Breast epithelium (tissue), 4 donors: ENCODE results near the gene IFNLR1. TPM values are rescaled to one million over a fixed set of nuclear protein-coding genes. Genes with fewer than 3 reads are reported as not detected.

Source experiments
- DNase-seq, 2 donors: peaks; one replicate each; pipeline ENCODE4 v3.0.0-alpha.2; 2019; ENCODE audit warnings: low spot score in 2 of 2
- H3K27ac ChIP-seq, 2 donors: fragments of 200-600 bp; sonication (generic) in 1 of 2; one replicate each; pipeline ENCODE4 v1.5.1; 2016 to 2019; ENCODE audit warnings: mild to moderate bottlenecking in 1 of 2
- H3K27me3 ChIP-seq, 2 donors: fragments of 200-600 bp; sonication (generic) in 1 of 2; one replicate each; pipeline versions ENCODE4 v1.5.1 to v1.6.0; 2017 to 2019; ENCODE audit warnings: control low read depth in 1 of 2, mild to moderate bottlenecking in 1 of 2
- H3K36me3 ChIP-seq: fragments of 200-600 bp; one replicate; pipeline ENCODE4 v1.5.1; 2019
- H3K4me1 ChIP-seq, 2 donors: fragments of 200-600 bp; sonication (generic); one replicate each; pipeline ENCODE4 v1.5.1; 2016 to 2019; ENCODE audit warnings: control low read depth in 1 of 2
- H3K4me3 ChIP-seq, 3 donors: fragments of 200-600 bp; sonication (generic); 1 replicate in 2 of 3; 2 replicates in 1 of 3; pipeline ENCODE4 v1.5.1; 2016 to 2019; ENCODE audit warnings: mild to moderate bottlenecking in 3 of 3, moderate library complexity in 2 of 3
- H3K9me3 ChIP-seq, 2 donors: fragments of 200-600 bp; sonication (generic) in 1 of 2; one replicate each; pipeline ENCODE4 v1.5.1; 2016 to 2019; ENCODE audit warnings: control low read depth in 1 of 2
- POLR2A ChIP-seq: fragments of 450-650 bp; IDR thresholded peaks from one replicate; pipeline ENCODE4 v1.6.1; 2016; ENCODE audit warnings: antibody characterized with exemption, mild to moderate bottlenecking, moderate library complexity
- POLR2AphosphoS5 ChIP-seq, 3 donors: sonication (generic); formaldehyde crosslinking; IDR thresholded peaks; one replicate each; pipeline ENCODE4 v1.6.1; 2017; ENCODE audit warnings: antibody characterized with exemption in 3 of 3
- intact Hi-C: fragments of 100-400 bp; cut with DNase I; formaldehyde crosslinking; loops from one replicate; pipeline ENCODE4 v1.15.1; 2023; ENCODE audit warnings: low total_unique reads
- total RNA-seq, 3 donors: library from RNA; depleted of rRNA; stranded (reverse); fragments of >200 nt; gene quantifications; one replicate each; pipeline ENCODE4 v1.1.0, GENCODE V29; 2016
- TF ChIP-seq, protein P1 (sequence below), 3 donors: fragments of 450-650 bp; IDR thresholded peaks; one replicate each; pipeline ENCODE4 v1.5.1; 2016 to 2017; ENCODE audit warnings: antibody characterized with exemption in 3 of 3, mild to moderate bottlenecking in 3 of 3, moderate library complexity in 3 of 3

IFNLR1 gene
- total RNA-seq, 3 donors from 2014 or later = under 0.01 to 10.7 (median 3.9) TPM

DNA sequence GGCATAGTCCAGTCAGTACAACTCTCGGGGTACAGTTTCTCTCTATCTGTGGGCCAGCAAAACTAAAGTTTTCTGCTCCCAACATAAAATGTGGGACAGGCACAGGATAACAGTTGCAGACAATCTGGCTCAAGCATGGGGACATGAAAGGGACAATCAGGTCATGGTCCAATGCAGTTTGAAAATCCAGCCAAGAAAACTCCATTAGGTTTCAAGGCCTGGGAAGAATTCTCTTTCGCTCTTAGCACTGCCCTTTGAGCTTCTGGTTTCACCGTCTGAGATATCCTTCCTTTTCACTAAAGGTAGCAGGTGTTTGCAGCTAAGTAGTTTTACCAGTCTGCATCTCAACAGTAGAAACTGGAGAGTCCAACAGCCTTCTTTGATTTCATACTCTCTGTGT, 23.1 kb downstream of the IFNLR1 start:
- no peaks in the 10 kb centered on the region for H3K27me3 ChIP-seq
- no peaks in the 10 kb centered on the region for H3K4me1 ChIP-seq

DNA sequence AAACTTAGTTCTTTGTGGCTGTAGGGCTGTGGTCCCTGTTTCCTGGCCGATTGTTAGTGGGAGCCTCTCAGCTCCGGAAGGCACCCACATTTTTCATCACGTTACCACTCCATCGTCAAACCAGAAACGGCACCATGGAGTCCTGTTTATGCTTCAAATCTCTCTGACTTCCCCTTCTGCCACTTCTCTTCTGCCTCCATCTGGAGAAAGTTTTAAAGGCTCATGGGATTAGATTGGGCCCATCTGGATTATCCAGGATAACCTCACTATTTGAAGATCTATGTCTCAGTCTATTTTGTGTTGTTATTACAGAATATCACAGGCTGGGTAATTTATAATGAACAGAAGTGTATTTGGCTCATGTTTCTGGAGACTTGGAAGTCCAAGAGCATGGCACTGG, 24.9 kb downstream of the IFNLR1 start:
- no peaks in the 10 kb centered on the region for H3K9me3 ChIP-seq
- H3K27ac ChIP-seq = no peak overlapping the region
- intact Hi-C loops = no loop called here
- H3K4me1 ChIP-seq = no peaks in the 10 kb centered on the region
- H3K36me3 ChIP-seq = no peaks in the 10 kb centered on the region
- no peak for DNase-seq
- no peak overlapping the region for H3K4me3 ChIP-seq
- TF ChIP-seq POLR2AphosphoS5 (IDR thresholded peaks at IDR 0.05) (no peak), POLR2A (no peak)
- TF ChIP-seq, protein P1, sequence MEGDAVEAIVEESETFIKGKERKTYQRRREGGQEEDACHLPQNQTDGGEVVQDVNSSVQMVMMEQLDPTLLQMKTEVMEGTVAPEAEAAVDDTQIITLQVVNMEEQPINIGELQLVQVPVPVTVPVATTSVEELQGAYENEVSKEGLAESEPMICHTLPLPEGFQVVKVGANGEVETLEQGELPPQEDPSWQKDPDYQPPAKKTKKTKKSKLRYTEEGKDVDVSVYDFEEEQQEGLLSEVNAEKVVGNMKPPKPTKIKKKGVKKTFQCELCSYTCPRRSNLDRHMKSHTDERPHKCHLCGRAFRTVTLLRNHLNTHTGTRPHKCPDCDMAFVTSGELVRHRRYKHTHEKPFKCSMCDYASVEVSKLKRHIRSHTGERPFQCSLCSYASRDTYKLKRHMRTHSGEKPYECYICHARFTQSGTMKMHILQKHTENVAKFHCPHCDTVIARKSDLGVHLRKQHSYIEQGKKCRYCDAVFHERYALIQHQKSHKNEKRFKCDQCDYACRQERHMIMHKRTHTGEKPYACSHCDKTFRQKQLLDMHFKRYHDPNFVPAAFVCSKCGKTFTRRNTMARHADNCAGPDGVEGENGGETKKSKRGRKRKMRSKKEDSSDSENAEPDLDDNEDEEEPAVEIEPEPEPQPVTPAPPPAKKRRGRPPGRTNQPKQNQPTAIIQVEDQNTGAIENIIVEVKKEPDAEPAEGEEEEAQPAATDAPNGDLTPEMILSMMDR (IDR thresholded peaks at IDR 0.05) = no peak
- no peaks in the 10 kb centered on the region for H3K27me3 ChIP-seq

More for the DNA sequence above, 23.1 kb downstream of the IFNLR1 start:
- H3K9me3 ChIP-seq = no peaks in the 10 kb centered on the region
- no peak for DNase-seq
- intact Hi-C loops = no loop called here
- TF ChIP-seq, protein P1 (IDR thresholded peaks at IDR 0.05) = no peak
- TF ChIP-seq POLR2A (no peak), POLR2AphosphoS5 (IDR thresholded peaks at IDR 0.05) (no peak)
- no peaks in the 10 kb centered on the region for H3K36me3 ChIP-seq
- H3K4me3 ChIP-seq = no peak overlapping the region
- H3K27ac ChIP-seq = no peak overlapping the region

DNA sequence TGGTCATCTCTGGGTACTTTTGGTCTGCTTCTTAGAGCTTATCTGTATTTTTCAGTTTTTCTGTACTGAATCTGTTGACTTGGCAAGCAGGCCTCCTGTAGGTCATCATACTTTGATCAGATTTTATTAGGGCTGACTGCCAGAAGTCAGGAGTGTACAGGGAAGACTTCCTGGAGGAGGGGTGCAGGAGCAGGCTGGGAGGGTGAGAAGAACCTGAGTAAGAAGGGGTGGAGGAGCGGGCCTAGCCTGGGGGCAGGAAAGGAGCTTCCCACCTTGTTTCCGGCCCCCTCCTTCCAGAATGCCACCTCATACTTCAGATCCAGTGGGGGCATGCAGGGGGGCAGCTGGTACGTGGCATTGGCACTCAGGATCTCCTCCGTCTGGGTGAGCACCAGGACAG, 25.8 kb downstream of the IFNLR1 start:
- intact Hi-C loops = no loop called here
- no peaks in the 10 kb centered on the region for H3K27me3 ChIP-seq

DNA sequence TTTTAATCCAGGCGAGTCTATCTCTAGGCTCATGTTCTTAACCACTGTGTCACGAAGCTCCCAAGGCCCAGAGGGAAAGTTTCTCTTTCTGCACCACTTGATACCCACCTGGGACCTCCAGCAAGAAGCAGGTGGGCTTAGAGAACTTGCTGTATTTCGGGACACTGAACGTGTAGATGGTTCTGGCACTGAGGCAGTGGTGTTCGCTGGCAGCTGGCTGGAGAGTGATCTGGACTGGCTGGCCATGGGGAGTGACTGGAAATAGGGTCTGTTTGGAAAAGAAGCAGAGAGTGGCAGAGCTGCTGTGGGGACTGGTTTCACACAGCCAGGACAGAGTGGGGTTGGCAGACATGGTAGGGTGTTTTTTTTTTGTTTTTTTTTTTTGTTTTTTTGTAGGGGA, 27.7 kb downstream of the IFNLR1 start:
- H3K9me3 ChIP-seq = no peaks in the 10 kb centered on the region
- H3K36me3 ChIP-seq = no peaks in the 10 kb centered on the region
- H3K4me3 ChIP-seq = no peak overlapping the region
- H3K4me1 ChIP-seq = no peaks in the 10 kb centered on the region
- H3K27me3 ChIP-seq = no peaks in the 10 kb centered on the region
- no peak for DNase-seq
- TF ChIP-seq POLR2A (no peak), POLR2AphosphoS5 (IDR thresholded peaks at IDR 0.05) (no peak)
- TF ChIP-seq, protein P1 (IDR thresholded peaks at IDR 0.05) = no peak
- intact Hi-C loops = no loop called here
- H3K27ac ChIP-seq = no peak overlapping the region

More for the DNA sequence above, 25.8 kb downstream of the IFNLR1 start:
- TF ChIP-seq POLR2A (no peak), POLR2AphosphoS5 (IDR thresholded peaks at IDR 0.05) (no peak)
- TF ChIP-seq, protein P1 (IDR thresholded peaks at IDR 0.05) = no peak
- Histone ChIP-seq H3K9me3 (no peaks in the 10 kb centered on the region), H3K4me1 (no peaks in the 10 kb centered on the region), H3K27ac (no peak overlapping the region), H3K36me3 (no peaks in the 10 kb centered on the region), H3K4me3 (no peak overlapping the region)
- DNase-seq = no peak

DNA sequence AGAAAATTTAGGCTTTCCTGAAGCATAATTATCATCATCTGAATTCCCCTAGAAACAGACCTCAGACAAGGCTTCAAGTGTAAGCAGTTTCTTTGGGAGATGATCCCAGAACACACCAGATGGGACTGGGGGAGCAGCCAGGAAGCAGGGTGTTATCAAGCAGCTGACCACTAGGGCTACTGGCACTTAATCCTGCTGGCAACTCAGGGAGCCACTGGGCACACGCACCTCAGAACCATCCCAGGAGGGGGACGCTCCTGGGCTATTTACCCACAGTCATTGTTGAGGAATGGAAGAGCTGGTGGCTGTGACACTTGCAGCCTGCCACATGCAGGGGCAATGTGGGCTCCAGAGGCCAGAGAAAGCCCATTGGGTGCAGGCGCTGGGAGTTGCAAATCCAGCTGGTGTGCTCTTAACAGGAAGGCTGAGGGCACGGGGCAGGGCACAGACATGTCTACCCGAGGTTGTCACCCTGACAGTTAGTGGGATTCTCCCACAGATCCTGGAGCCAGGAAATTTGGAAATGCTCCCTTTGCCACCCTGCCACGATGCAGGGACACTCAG, 29.1 kb downstream of the IFNLR1 start:
- DNase-seq = no peak
- no peak for TF ChIP-seq POLR2AphosphoS5 (IDR thresholded peaks at IDR 0.05)
- TF ChIP-seq POLR2A = no peak
- TF ChIP-seq, protein P1 (IDR thresholded peaks at IDR 0.05) = no peak
- no peaks in the 10 kb centered on the region for H3K27me3 ChIP-seq
- intact Hi-C loops = no loop called here
- H3K9me3 ChIP-seq = no peaks in the 10 kb centered on the region
- H3K4me3 ChIP-seq = no peak overlapping the region
- no peaks in the 10 kb centered on the region for H3K4me1 ChIP-seq
- H3K27ac ChIP-seq = no peak overlapping the region
- H3K36me3 ChIP-seq = no peaks in the 10 kb centered on the region
